HG02884 (cell line): ENCODE results near the gene CMIP.
A peak's percentile ranks its signal among the peaks of the same experiment; 100 is the strongest.
"Not testable (repeated sequence)": the region's sequence is repeated elsewhere in the genome, so short reads cannot be mapped to it uniquely, and the experiment has no call there.

Source experiments
- ATAC-seq: cut with Tn5 transposase; IDR thresholded peaks from one replicate; pipeline ENCODE4 v1.9.1; 2021; ENCODE audit warnings: mild to moderate bottlenecking, moderate library complexity; ENCODE audit not compliant: unreplicated experiment

The CMIP gene

GRCh38 chr16:81421126-81421525 lies 23.5 kb upstream of the CMIP start:
- no peak for ATAC-seq

GRCh38 chr16:81421536-81421935 lies 23.1 kb upstream of the CMIP start:
- ATAC-seq, result no peak

GRCh38 chr16:81422153-81422552 lies 22.5 kb upstream of the CMIP start:
- not testable (repeated sequence) for ATAC-seq

- peak; percentile 50 for ATAC-seq
Observed at GRCh38 chr16:81424771-81425170, 19.8 kb upstream of the CMIP start.

- ATAC-seq, result no peak
Observed at GRCh38 chr16:81427219-81427618, 17.4 kb upstream of the CMIP start.

GRCh38 chr16:81429045-81429521 lies 15.5 kb upstream of the CMIP start:
- no peak for ATAC-seq

- ATAC-seq, result peak; percentile 36
Observed at GRCh38 chr16:81431554-81432353, 12.9 kb upstream of the CMIP start.

- ATAC-seq, result no peak
Observed at GRCh38 chr16:81432937-81433557, 11.6 kb upstream of the CMIP start.

GRCh38 chr16:81435103-81435502 lies 9.5 kb upstream of the CMIP start:
- no peak for ATAC-seq

GRCh38 chr16:81435567-81435966 lies 9.0 kb upstream of the CMIP start:
- ATAC-seq, result no peak

GRCh38 chr16:81436386-81436785 lies 8.2 kb upstream of the CMIP start:
- no peak for ATAC-seq

GRCh38 chr16:81437865-81438264 lies 6.7 kb upstream of the CMIP start:
- ATAC-seq, result no peak

GRCh38 chr16:81440888-81441761 lies 3.5 kb upstream of the CMIP start:
- no peak for ATAC-seq

- no peak for ATAC-seq
Observed at GRCh38 chr16:81442220-81442915, 2.2 kb upstream of the CMIP start.

GRCh38 chr16:81442916-81443687 lies 1.5 kb upstream of the CMIP start:
- no peak for ATAC-seq

GRCh38 chr16:81443688-81444447 lies 740 bp upstream of the CMIP start:
- no peak for ATAC-seq

GRCh38 chr16:81445143-81445961 lies 744 bp downstream of the CMIP start:
- ATAC-seq, result peak; percentile 26
